Activated CD4-positive, alpha-beta T cell treated with anti-CD3 and anti-CD28 coated beads for 1 hour (primary cell): ENCODE results near the gene GTF2A2.
"Not testable (repeated sequence)": the region's sequence is repeated elsewhere in the genome, so short reads cannot be mapped to it uniquely, and the experiment has no call there.

ENCODE experiments used
- DNase-seq: peaks from one replicate; pipeline ENCODE4 v3.0.0-alpha.2; 2020

GTF2A2 gene

DNA sequence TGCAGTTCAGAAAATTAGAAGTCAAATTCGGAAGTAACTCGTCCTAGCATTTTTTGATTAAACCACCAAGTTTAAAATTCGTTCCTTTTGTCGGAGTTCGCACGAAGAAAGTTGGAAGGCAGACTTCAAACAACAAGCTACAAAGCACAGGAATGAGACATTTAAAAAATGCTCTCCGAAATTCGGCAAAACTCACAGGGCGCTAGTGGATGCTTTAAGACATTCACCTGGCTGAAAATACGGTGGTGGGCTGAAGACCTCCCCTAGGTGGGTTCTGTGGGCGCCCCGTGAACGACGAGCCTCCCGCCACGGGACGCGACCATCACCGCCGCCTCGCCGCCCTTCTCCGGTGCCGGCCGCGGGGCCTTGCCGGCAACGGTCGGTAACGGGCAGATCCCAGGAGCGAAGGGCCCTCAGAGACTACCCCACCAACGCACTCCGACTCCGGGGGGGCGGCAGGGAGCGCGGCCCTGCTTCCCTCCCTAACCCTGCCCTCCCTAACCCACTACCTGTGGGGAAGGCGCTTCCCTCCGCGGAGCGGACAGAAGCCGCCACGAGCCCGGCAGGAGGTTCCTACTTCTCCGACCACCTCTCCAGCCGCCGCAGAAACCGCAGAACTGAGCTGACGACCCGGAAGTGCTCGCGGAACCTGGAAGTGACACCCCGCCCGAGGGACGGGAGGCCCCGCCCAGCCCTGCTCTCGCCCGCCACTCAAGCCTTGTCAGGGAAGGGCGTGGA, at the start of gene GTF2A2:
TSS of gene GTF2A2 (minus strand) at position 619 of the 738 bp plus-strand sequence. CDS start 5,238 bp downstream, outside the sequence.
- peak; percentile 84 for DNase-seq

GRCh38 chr15:59703979-59704796, 46.9 kb upstream of the GTF2A2 start:
- no peak for DNase-seq

DNA sequence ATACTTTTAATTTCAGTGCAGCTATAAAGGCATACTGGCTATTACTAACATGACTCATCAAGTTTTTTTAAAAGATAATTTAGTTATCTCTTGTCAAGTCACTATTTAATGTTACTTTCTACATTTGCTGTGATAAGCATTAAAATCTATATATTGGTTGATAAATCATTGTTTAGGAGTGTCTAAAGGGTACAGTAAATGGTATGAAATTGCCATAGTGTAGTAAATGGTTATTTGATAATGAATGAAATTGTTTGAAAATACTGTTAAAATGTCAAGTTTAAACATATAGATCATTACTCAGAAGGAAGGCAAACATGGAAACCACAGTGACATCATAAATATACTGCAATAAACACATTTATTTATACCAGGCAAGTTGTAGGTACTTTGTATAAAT, 45.0 kb upstream of the GTF2A2 start:
- DNase-seq: no peak

GRCh38 chr15:59701880-59702279, 44.6 kb upstream of the GTF2A2 start:
- no peak for DNase-seq

- DNase-seq: no peak
Measured at GRCh38 chr15:59699810-59700431, 42.6 kb upstream of the GTF2A2 start.

DNA sequence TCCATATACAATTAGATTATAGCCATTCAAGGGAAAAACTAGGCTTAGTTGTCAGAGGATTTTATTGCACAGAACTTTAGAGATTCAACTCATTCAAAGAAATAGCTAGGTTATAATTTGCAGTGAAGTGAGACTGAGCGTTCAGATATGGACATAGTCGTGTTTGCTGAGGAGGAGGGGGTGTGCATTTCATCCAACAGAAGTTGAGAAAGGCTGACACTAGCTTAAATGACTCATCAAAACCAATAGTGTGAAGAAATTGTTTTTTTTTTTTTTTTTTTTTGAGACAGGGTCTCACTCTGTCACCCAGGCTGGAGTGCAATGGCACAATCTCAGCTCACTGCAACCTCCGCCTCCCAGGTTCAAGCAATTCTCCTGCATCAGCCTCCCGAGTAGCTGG, 40.8 kb upstream of the GTF2A2 start:
- DNase-seq: not testable (repeated sequence)

- DNase-seq: no peak
Measured at GRCh38 chr15:59696332-59696731, 39.0 kb upstream of the GTF2A2 start.

GRCh38 chr15:59694779-59695178, 37.5 kb upstream of the GTF2A2 start:
- DNase-seq: no peak

- DNase-seq: no peak
Measured at GRCh38 chr15:59691194-59691805, 34.0 kb upstream of the GTF2A2 start.

GRCh38 chr15:59689626-59690236, 32.4 kb upstream of the GTF2A2 start:
- peak; percentile 46 for DNase-seq

DNA sequence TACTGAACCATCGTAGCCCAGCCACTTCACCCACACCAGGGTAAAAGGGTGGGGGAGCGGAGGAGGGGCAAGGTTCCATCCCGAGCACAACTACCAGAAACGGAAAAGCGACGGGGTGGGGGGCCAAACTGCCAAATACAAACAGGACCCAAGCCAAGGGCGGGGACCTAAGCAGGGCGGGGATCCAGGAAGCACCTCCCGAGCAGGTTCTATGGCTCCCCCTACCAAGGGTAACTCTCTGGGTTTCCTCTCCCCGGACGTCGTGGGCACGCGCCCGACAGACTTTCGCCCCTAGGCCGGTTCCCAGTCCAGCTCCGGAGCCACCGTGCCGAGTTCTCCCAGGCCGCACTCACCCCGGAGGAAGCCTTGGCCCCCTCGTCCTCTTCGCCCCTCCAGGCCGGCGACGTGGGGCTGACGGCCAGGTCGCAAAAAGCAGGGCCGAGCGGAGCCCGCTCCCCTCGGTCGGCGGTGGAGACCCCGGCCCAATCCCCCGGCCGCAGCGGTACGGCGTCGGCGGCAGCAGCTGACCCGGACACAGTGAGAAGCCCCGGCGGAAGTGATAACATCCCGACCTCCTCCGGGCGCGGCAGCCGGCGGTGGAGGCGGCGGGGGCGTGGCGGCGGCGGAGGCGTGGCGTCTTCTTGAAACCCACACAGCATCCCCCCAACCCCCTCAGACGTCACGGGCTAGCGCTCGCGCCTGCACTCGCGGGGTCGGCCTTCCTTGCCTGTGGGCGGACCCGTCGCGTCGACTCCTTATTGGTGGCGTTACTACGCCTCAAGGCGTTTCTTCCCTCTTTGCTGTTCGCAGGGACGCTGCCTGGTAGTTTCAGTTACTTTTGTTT, 31.7 kb upstream of the GTF2A2 start, which contains the start of gene BNIP2:
TSS of gene BNIP2 (minus strand) at position 539 of the 844 bp plus-strand sequence. CDS start 6,863 bp downstream, outside the sequence.
- peak; percentile 99 for DNase-seq

- DNase-seq: no peak
Measured at GRCh38 chr15:59688423-59688781, 31.1 kb upstream of the GTF2A2 start.

- DNase-seq: no peak
Measured at GRCh38 chr15:59687836-59688235, 30.5 kb upstream of the GTF2A2 start.

GRCh38 chr15:59686389-59686788, 29.1 kb upstream of the GTF2A2 start:
- no peak for DNase-seq

DNA sequence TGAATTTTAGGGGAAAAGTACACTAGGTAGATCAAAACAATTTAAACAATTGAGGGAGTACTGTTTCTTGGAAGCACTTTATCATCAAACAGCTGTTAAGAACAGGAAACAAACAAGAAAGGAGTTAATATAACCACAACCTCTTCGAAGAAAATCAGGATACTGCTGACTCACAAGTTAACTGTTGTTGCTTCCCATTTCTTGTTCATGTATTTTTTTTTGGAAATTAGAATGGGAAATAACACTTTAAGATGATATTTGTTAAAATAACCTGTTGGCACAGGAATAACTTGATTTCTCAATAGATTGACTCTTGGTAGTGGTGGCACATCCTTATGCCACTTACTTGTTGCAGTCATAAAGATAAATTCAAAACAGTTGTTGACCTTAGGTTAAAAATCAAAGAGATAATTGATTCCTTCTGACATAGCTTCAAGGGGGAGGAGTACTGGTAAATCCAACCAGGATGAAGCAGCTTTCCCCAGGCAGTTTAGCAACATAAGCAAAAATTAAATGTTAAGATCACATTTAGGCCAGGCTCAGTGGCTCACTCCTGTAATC, 28.5 kb upstream of the GTF2A2 start:
- no peak for DNase-seq

- no peak for DNase-seq
Measured at GRCh38 chr15:59680870-59681269, 23.6 kb upstream of the GTF2A2 start.

- no peak for DNase-seq
Measured at GRCh38 chr15:59680346-59680745, 23.0 kb upstream of the GTF2A2 start.

GRCh38 chr15:59678620-59679019, 21.3 kb upstream of the GTF2A2 start:
- no peak for DNase-seq

DNA sequence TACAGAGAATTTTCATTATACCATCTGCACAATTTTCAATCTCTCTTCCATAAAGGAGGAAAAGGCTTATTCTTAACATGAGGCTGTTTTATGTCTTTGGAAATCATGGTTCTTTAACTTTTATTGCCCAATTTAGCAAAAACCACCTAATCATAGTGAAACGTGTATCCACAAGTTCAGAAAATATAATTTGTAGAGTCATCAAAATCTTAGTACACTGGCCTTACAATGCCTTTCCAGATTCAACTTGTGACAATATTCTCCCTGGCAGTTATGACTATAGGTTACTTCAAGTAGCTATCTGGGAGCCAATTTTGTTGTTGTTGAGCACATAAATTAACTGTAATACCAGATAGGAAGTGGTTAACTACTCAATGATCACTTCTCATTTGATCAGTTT, 20.9 kb upstream of the GTF2A2 start:
- no peak for DNase-seq

- DNase-seq: no peak
Measured at GRCh38 chr15:59676565-59676964, 19.2 kb upstream of the GTF2A2 start.

GRCh38 chr15:59674361-59674877, 17.1 kb upstream of the GTF2A2 start:
- no peak for DNase-seq
